MM.1S (cell line): ENCODE data around the gene SIX1.

Experiments used
- DNase-seq: peaks from one replicate; pipeline ENCODE4 v3.0.0-alpha.2; 2015
- H2AFZ ChIP-seq: fragments of 300-600 bp; sonication (generic); 2 replicates; pipeline ENCODE4 v1.6.0; 2016; ENCODE audit warnings: antibody characterized with exemption, low read length
- H3F3A ChIP-seq: fragments of 300-600 bp; sonication (generic); 2 replicates; pipeline ENCODE4 v1.6.1; 2016; ENCODE audit warnings: mild to moderate bottlenecking, antibody characterized with exemption, low read length, moderate library complexity, mixed read lengths; ENCODE audit not compliant: insufficient read depth
- H3K27ac ChIP-seq: fragments of 300-600 bp; sonication (generic); 2 replicates; pipeline ENCODE4 v1.5.1; 2016; ENCODE audit warnings: mild to moderate bottlenecking, low read length
- H3K27me3 ChIP-seq: fragments of 300-600 bp; sonication (generic); replicated peaks from 2 replicates; pipeline ENCODE4 v1.6.0; 2016; ENCODE audit warnings: low read length; ENCODE audit not compliant: insufficient read depth
- H3K36me3 ChIP-seq: fragments of 300-600 bp; sonication (generic); replicated peaks from 2 replicates; pipeline ENCODE4 v1.6.1; 2016; ENCODE audit warnings: mild to moderate bottlenecking, low read length, mixed read lengths; ENCODE audit not compliant: insufficient read depth
- H3K4me1 ChIP-seq: fragments of 300-600 bp; sonication (generic); 2 replicates; pipeline ENCODE4 v1.6.1; 2016; ENCODE audit warnings: low read length, mixed read lengths
- H3K4me2 ChIP-seq: fragments of 300-600 bp; sonication (generic); 2 replicates; pipeline ENCODE4 v1.6.0; 2016; ENCODE audit warnings: low read depth, low read length
- H3K4me3 ChIP-seq: fragments of 300-600 bp; sonication (generic); 2 replicates; pipeline ENCODE4 v1.5.1; 2016; ENCODE audit warnings: low read length, mixed read lengths
- H3K79me2 ChIP-seq: fragments of 300-600 bp; sonication (generic); 2 replicates; pipeline ENCODE4 v1.6.1; 2016; ENCODE audit warnings: mixed run types, low read length, mixed read lengths
- H3K9ac ChIP-seq: fragments of 300-600 bp; sonication (generic); 2 replicates; pipeline ENCODE4 v1.6.1; 2016; ENCODE audit warnings: low read length, mixed read lengths
- H3K9me2 ChIP-seq: fragments of 300-600 bp; sonication (generic); replicated peaks from 2 replicates; pipeline ENCODE4 v1.6.1; 2016; ENCODE audit warnings: mild to moderate bottlenecking, low read length, mixed read lengths; ENCODE audit not compliant: insufficient read depth
- H3K9me3 ChIP-seq: fragments of 300-600 bp; sonication (generic); replicated peaks from 2 replicates; pipeline ENCODE4 v1.6.1; 2016; ENCODE audit warnings: mild to moderate bottlenecking, low read length, mixed read lengths; ENCODE audit not compliant: insufficient read depth
- H4K20me1 ChIP-seq: fragments of 300-600 bp; sonication (generic); 2 replicates; pipeline ENCODE4 v1.6.1; 2016; ENCODE audit warnings: mild to moderate bottlenecking, low read length, moderate library complexity, mixed read lengths; ENCODE audit not compliant: insufficient read depth
- EZH2 ChIP-seq: fragments of 300-600 bp; sonication (generic); optimal IDR thresholded peaks from 2 replicates; pipeline ENCODE3; 2017; ENCODE audit warnings: low read depth, mild to moderate bottlenecking, antibody characterized with exemption, low read length, mixed read lengths
- EZH2phosphoT487 ChIP-seq: fragments of 300-600 bp; sonication (generic); IDR thresholded peaks from 2 replicates; pipeline ENCODE4 v1.6.1; 2018; ENCODE audit warnings: antibody characterized with exemption, low read length
- TF ChIP-seq, protein P1 (sequence below): fragments of 300-600 bp; sonication (generic); IDR thresholded peaks from 2 replicates; pipeline ENCODE4 v1.5.1; 2016; ENCODE audit warnings: antibody characterized with exemption, low read length, mixed read lengths

Gene SIX1

DNA sequence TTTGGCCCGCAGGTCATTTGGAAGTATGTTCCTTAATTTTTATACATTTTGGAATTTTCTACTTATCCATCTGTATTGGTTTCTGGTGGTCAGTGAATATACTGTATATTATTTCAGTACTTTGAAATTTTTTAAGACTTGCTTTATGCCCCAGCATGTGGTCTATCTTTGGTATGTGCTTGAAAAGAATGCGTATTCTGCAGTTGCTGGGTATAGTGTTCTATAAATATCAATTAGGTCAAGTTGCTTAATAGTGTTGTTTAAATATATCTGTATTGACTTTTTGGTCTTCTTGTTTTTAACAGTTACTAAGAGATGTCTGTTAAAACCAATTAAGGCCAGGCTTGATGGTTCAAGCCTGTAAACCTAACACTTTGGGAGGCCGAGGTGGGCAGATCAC, 21.7 kb upstream of the SIX1 start:
- Histone ChIP-seq H3K4me3 (no peak overlapping the region), H3K27me3 (no peaks in the 10 kb centered on the region), H3K27ac (no peak overlapping the region), H4K20me1 (no peaks in the 10 kb centered on the region), H3F3A (no peaks in the 10 kb centered on the region), H3K4me2 (no peak overlapping the region), H3K79me2 (no peaks in the 10 kb centered on the region), H2AFZ (no peak overlapping the region), H3K36me3 (no peaks in the 10 kb centered on the region), H3K9me3 (no peaks in the 10 kb centered on the region), H3K4me1 (no peaks in the 10 kb centered on the region), H3K9ac (no peak overlapping the region), H3K9me2 (no peaks in the 10 kb centered on the region)
- TF ChIP-seq EZH2phosphoT487 (no peak), EZH2 (no peak)
- TF ChIP-seq, protein P1, sequence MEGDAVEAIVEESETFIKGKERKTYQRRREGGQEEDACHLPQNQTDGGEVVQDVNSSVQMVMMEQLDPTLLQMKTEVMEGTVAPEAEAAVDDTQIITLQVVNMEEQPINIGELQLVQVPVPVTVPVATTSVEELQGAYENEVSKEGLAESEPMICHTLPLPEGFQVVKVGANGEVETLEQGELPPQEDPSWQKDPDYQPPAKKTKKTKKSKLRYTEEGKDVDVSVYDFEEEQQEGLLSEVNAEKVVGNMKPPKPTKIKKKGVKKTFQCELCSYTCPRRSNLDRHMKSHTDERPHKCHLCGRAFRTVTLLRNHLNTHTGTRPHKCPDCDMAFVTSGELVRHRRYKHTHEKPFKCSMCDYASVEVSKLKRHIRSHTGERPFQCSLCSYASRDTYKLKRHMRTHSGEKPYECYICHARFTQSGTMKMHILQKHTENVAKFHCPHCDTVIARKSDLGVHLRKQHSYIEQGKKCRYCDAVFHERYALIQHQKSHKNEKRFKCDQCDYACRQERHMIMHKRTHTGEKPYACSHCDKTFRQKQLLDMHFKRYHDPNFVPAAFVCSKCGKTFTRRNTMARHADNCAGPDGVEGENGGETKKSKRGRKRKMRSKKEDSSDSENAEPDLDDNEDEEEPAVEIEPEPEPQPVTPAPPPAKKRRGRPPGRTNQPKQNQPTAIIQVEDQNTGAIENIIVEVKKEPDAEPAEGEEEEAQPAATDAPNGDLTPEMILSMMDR = no peak
- no peak for DNase-seq

DNA sequence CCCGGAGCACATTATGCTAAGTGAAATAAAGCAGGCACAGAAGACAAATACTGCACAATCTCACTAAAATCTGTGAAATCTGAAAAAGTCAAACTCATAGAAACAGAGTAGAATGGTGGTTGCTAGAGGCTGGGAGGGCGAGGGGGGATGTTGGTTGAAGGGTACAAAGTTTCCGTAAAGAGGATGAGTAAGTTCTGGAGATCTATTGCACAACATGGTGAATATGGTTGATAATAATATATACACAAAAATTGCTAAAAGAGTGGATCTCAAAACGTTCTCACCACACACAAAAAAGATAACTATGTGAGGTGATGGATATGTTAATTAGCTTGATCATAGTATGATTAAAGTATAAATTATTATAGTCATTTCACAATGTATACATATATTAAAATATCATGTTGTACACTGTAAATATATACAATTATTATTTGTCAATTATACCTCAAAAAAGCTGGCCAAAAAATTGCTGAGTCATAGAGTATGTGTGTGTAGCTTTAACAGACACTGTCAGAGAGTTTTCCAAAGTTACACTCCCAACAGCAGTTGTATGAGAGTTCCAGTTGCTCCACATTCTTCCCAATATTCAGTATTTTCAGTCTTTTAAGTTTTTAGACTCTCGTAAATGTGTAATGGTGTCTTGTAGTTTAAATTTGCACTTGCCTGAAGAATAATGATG, 19.3 kb upstream of the SIX1 start:
- Histone ChIP-seq H3K4me2 (no peak overlapping the region), H3K27ac (no peak overlapping the region), H3K9me3 (no peaks in the 10 kb centered on the region), H2AFZ (no peak overlapping the region), H4K20me1 (no peaks in the 10 kb centered on the region), H3K9me2 (no peaks in the 10 kb centered on the region), H3K4me3 (no peak overlapping the region), H3K27me3 (no peaks in the 10 kb centered on the region), H3K79me2 (no peaks in the 10 kb centered on the region), H3F3A (no peaks in the 10 kb centered on the region), H3K4me1 (no peaks in the 10 kb centered on the region), H3K36me3 (no peaks in the 10 kb centered on the region), H3K9ac (no peak overlapping the region)
- no peak for TF ChIP-seq EZH2
- TF ChIP-seq, protein P1 = no peak
- no peak for TF ChIP-seq EZH2phosphoT487
- DNase-seq = no peak

DNA sequence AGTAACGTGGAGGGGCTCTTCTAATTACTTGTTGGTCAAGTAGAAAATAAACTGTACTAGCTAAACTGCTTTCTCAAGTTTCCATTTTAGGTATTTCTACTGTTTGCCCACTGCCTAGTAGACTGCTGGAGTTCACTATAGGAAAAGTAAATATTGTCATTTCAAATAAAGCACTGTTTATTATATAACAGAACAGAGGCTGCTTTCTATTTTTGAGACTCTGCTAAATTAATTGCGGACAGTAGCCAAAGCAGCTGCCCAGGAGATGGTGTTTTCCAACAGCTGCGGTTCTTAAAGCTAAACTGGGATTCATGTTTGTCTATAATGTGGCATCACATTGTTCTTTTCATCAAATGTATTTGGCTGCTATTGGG, 15.9 kb upstream of the SIX1 start:
- no peaks in the 10 kb centered on the region for H4K20me1 ChIP-seq
- H3K27ac ChIP-seq = no peak overlapping the region
- no peak for TF ChIP-seq EZH2
- no peak for TF ChIP-seq EZH2phosphoT487
- TF ChIP-seq, protein P1 = no peak
- no peaks in the 10 kb centered on the region for H3F3A ChIP-seq
- no peak overlapping the region for H3K9ac ChIP-seq
- no peak overlapping the region for H2AFZ ChIP-seq
- no peaks in the 10 kb centered on the region for H3K9me2 ChIP-seq
- DNase-seq = no peak
- H3K36me3 ChIP-seq = no peaks in the 10 kb centered on the region
- no peaks in the 10 kb centered on the region for H3K27me3 ChIP-seq
- no peak overlapping the region for H3K4me3 ChIP-seq
- H3K9me3 ChIP-seq = no peaks in the 10 kb centered on the region
- no peak overlapping the region for H3K4me2 ChIP-seq
- no peaks in the 10 kb centered on the region for H3K4me1 ChIP-seq
- no peaks in the 10 kb centered on the region for H3K79me2 ChIP-seq
